HG03469 (cell line): ENCODE data around the gene CAPZA1.

Source experiments
- ATAC-seq: cut with Tn5 transposase; IDR thresholded peaks from one replicate; pipeline ENCODE4 v1.9.1; 2021; ENCODE audit warnings: mild to moderate bottlenecking, moderate library complexity, moderate number of reproducible peaks; ENCODE audit not compliant: unreplicated experiment

The CAPZA1 gene

DNA sequence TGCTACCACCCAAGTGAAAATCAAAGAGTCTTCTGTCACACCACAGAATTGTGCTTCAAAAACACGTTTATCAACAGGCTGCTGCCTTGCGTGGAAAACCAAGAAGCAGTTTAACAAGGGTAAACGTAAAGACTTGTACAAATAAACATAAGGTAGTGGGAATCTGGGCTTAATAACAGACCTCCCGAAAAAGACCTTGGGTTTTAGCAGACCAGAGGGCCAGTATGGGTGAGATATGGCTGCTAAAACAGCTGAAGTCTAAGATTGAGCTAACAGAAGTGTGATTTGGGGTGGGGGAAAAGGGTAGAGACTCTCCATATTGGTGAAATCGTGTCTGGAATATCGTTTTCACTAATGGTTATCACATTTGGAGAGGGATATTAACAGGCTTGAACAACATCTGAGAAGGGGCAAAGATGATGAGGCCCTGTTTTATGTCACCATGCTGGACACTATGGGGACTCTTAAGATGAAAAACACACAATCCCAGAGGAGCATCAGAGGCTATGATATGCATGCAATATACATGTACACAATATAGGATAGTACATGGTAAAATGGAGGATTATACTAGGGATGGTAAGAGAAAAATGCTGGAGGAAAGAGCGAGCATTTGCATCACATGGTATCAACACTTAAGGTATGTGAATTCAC is 56.2 kb downstream of the CAPZA1 start:
- no peak for ATAC-seq

DNA sequence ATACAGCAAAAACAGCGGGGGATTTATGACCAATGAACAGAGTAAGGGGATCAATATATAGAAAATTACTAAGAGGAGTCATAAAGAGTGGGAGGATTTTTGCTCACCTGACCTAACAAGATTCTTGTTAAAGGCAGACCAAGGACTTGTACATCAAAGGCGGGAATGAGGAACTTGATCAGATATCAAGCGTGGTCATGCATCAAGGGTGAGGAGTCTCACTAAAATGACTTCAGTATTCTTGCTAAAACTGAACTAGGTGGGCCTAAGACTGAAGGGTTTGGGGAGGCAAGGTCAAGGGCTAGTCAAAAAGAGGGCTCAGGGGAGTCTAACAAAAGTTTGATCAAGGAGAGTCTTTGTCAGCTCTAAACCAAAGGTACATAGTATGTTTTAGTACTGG is 56.9 kb downstream of the CAPZA1 start:
- no peak for ATAC-seq

DNA sequence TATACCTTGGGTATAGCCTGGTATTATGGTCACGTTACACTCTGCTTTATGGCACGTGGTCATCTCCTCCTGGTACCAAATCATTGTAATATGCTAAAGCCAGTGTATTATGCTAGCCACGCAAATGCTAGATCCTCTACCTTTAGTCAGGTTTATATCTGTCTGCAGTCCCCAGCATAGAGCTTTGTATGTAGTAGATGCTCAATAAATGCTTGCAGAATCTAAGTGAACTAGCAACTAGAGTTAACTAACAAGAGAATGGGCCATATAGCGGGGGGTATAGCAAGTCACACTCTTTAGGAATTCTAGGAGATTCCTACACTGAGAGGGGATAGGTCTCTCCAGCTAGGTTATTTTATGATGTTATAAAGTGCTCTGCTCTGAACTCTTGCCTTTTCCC is 57.9 kb downstream of the CAPZA1 start:
- ATAC-seq, result no peak

DNA sequence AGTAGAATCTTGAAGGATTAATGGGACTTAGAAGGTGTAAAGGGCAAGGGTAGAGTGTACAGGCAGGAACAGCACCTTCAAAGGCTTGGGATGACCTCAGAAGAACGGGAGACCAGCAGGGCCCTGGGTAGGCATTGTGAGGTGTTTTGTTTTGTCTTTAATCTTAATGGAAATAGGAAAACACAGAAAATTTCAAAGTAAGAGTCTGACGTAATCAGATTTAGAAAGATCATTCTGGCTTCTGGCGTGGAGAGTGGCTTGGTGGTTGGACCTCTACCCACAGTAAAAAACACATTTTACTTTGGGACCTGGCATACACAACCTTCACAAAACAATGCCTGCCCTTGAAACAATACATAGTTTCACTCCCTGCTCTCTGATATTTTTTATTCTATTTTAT is 59.0 kb downstream of the CAPZA1 start:
- ATAC-seq, result no peak

DNA sequence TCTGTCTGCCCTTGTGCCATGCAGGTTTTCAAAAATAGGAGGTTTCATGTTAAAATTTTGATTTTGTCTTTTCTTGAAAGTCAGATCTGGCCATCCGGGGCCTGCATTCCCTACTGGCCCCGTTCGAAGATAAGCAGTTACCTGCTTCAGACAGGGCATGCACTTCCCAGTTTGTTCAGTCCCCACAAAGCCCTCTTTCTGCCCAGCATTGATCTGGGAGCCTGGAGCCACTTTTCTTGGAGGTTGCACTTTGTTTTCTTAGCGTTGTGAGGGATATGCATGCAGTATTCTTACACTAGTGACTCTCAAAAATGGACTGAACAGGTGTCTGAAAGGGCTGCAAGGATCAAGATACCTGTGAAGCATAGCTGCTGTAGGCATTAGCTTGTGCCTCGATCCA is 66.3 kb downstream of the CAPZA1 start:
- no peak for ATAC-seq

DNA sequence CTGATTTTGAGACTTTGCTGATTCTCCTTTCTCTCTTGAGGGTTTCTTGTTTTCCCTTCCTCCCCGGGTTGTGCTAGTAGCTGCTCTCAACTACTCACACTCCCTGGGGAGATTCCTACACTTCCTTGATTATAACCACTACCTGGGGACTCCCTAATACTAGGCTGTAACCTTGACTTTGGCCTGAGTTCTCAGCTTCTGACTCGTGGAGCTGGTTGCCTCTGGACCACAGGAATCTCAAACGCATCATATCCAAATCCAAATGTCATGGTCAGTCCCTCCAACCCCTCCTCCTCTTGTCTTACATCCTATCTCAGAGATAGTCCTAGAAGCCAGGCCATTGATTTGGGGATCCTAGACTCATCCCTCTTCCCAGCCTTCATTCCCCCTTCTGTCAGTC is 66.8 kb downstream of the CAPZA1 start:
- ATAC-seq, result no peak

DNA sequence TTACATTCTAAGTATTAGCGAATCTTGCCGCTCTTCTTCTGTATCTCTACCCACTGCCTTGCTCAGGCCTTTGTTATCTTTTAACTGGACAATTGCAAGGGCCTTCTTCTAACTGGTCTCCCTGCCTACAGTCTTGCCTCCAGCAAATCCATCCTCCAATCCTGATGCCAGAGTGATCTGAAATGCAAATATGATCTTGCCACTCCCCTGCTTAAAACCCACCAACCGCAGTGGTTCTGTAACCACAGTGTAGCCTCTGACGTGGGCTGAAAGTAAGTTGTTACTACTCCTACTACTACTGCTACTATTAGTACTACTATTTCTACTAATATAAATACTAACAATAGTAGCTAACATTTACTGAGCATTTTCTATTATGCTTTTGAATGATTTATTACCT is 67.2 kb downstream of the CAPZA1 start:
- no peak for ATAC-seq

DNA sequence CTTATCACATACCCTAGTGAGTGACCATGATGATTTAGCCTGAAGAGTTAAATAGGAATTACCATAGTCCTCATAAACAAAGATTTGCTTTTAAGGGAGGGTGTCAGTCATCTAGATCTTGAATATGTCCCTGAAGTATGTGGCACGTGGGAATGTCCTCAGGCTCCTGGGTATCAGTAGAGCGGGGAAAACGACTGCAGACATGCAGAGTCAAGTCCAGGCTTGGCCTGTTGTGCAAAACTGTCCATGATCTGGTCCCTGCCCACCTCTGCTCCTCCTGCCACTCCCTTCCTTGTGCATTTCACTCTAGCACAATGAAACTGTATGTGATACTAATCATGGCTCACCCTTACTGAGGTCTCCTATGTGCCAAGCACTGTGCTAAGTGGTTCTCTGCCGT is 67.7 kb downstream of the CAPZA1 start:
- no peak for ATAC-seq

DNA sequence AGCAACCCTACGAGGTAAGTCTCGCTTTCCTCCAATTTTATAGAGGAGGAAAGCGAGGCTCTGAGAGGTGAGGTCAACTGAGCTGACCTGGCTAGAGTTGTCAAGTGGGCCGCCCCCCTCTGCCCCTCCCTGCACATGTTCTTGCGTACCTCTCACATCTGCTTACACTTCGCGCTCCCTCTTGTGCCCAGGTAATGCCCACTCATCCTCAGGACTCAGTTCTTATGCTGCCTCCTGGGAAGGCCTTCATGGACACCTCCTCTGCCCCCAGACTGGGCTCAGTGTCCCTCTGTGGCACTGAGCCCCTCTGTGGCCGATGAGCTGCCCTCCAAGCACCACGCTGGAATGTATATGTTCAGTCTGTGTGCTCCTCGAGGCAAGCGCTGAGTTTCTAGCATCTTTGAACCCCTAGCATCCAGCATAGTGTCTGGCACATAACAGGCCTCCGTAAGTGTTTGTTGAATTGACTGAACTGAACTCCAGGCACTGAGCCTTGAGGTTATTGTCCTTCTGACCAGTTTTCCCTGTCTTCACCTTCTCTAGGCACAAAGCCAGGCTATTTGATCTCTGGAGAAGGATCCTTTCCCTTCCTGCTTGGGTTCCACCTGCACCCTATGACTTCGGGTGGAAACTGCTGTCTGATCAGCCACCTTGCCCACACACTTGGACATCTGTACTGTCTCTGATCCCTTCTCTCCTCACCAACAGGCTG is 68.3 kb downstream of the CAPZA1 start:
- ATAC-seq, result no peak

DNA sequence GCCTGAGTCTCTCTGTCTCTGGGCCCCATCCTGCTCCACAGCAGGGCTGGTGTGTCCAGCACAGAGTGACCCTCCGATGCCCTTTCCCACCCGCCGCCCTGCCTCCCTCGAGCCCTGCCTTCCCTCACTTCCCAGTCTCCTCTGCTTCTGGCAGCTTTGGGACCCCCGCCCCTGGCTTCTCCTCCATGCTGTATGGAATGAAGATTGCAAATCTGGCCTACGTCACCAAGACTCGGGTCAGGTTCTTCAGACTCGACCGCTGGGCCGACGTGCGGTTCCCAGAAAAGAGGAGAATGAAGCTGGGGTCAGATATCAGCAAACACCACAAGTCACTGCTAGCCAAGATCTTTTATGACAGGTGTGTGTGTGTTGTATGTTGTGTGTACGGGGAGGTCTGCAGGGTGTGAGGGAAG is 69.2 kb downstream of the CAPZA1 start:
- no peak for ATAC-seq

DNA sequence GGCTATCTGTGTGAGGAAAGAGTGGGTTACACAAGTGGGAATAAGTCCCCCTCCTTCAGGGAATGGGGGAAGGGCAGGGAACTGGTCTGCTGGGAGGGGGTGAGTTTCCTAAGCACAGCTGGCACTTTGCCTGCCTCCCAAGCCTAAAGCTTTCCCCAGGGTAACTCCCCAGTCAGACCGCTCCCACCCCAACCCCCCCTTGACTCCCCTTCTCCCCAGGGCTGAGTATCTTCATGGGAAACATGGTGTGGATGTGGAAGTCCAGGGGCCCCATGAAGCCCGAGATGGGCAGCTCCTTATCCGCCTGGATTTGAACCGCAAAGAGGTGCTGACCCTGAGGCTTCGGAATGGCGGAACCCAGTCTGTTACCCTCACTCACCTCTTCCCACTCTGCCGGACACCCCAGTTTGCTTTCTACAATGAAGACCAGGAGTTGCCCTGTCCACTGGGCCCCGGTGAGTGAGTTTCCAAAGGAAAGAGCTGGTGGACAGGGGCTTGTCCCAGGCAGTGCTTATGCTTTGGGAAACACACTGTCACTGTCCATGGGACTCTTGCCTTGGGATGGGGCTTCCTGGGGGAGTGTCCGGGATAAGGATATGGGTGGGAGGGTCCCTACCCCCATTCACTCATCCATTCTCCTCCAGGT is 69.7 kb downstream of the CAPZA1 start:
- ATAC-seq, result no peak

DNA sequence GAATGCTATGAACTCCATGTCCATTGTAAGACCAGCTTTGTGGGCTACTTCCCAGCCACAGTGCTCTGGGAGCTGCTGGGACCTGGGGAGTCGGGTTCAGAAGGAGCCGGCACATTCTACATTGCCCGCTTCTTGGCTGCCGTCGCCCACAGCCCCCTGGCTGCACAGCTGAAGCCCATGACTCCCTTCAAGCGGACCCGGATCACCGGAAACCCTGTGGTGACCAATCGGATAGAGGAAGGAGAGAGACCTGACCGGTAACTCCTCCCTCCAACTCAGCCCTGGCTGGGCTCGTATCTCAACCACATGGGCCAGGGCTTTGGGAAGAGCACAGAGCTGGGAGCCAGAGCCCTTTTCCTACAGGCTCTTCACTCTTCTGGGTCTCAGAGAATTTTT is 70.2 kb downstream of the CAPZA1 start:
- no peak for ATAC-seq

DNA sequence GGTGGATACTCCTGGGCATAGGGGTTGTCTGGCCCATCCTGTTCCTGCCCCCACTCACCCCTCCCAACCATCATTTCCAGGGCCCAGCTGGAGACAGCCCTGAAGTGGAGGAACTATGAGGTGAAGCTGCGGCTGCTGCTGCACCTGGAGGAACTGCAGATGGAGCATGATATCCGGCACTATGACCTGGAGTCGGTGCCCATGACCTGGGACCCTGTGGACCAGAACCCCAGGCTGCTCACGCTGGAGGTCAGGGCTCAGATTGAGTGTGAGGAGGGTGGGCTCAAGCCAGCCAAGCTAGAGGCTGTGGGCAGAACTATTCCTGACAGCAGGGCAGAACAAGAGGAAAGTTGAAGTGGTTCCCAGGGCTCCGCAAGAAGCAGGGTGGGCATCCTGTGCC is 73.0 kb downstream of the CAPZA1 start:
- no peak for ATAC-seq

DNA sequence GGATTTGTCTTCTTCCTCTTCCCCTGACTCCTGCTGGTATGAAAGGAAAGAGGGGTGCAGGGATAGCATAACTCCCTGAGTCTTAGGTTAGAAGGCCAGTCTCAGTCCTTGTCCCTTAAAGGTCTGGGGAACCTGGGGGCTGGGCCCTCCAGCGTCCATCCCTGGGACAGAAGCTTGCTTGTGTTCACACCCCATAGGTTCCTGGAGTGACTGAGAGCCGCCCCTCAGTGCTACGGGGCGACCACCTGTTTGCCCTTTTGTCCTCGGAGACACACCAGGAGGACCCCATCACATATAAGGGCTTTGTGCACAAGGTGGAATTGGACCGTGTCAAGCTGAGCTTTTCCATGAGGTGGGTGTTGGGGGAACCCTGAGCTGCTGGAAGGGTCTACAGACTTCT is 74.2 kb downstream of the CAPZA1 start:
- ATAC-seq, result no peak

DNA sequence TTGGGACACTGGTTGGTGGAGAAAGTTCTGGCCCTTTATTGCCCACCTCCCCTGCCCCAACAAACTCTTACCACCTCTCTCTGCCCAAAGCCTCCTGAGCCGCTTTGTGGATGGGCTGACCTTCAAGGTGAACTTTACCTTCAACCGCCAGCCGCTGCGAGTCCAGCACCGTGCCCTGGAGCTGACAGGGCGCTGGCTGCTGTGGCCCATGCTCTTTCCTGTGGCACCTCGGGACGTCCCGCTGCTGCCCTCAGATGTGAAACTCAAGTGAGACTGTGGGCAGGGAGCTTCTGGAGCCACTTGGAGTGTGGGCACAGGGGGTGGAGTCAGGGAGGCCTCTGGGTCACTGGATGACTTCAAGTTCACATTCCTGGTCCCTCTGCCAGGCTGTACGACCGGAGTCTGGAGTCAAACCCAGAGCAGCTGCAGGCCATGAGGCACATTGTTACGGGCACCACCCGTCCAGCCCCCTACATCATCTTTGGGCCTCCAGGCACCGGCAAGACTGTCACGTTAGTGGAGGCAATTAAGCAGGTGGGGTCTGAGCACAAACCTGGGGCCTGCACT is 74.8 kb downstream of the CAPZA1 start:
- ATAC-seq, result no peak

DNA sequence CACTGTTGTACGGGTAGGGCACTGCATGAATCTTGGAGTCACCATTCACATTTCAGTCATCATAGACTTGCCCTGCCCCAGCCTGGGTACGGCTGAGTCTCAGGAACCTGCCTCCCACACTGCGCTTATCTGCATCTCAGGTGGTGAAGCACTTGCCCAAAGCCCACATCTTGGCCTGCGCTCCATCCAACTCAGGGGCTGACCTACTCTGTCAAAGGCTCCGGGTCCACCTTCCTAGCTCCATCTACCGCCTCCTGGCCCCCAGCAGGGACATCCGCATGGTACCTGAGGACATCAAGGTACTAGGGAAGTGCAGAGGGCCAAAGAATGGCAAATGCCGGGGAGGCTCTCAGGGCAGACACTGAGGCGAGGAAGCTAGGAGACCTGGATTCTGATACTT is 75.6 kb downstream of the CAPZA1 start:
- ATAC-seq, result no peak

DNA sequence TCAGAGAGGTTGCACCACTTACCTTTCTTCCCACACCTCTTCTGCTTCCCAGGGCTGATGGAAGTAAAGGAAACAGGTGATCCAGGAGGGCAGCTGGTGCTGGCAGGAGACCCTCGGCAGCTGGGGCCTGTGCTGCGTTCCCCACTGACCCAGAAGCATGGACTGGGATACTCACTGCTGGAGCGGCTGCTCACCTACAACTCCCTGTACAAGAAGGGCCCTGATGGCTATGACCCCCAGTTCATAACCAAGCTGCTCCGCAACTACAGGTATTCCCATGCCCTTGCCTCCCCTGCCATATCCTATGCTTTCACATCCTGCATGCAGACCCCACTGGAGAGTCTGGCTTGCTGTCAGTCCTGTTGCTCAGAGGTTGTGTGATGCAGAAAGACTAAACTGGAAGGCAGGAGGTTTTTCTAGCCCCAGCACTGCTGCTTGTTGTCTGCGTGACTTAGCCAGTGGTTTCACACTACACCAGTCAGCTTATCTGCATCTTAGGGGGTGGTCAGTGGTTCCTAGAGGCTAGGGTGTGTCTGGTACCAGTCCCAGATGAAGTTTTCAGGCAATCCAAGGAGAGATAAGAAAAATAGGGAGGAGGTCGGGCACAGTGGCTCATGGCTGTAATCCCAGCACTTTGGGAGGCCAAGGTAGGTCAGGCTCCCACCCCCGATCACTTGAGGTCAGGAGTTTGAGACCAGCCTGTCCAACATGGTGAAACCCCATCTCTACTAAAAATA is 77.1 kb downstream of the CAPZA1 start:
- ATAC-seq, result no peak

DNA sequence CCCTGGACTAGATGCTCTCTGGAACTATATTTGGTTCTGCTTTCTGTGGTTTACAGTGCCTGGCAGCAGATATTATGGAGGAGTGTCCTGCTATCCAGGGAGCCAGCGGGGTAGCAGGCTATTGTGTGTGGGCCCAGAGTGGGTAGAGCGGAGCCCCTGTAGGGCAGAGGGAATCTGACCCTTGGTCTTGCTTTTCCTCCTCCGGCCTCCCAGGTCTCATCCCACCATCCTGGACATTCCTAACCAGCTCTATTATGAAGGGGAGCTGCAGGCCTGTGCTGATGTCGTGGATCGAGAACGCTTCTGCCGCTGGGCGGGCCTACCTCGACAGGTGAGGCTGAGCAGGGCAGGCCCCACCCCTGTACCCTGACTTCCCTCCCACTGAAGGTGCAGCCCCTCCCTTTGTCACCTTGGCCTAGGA is 78.2 kb downstream of the CAPZA1 start:
- ATAC-seq, result no peak

DNA sequence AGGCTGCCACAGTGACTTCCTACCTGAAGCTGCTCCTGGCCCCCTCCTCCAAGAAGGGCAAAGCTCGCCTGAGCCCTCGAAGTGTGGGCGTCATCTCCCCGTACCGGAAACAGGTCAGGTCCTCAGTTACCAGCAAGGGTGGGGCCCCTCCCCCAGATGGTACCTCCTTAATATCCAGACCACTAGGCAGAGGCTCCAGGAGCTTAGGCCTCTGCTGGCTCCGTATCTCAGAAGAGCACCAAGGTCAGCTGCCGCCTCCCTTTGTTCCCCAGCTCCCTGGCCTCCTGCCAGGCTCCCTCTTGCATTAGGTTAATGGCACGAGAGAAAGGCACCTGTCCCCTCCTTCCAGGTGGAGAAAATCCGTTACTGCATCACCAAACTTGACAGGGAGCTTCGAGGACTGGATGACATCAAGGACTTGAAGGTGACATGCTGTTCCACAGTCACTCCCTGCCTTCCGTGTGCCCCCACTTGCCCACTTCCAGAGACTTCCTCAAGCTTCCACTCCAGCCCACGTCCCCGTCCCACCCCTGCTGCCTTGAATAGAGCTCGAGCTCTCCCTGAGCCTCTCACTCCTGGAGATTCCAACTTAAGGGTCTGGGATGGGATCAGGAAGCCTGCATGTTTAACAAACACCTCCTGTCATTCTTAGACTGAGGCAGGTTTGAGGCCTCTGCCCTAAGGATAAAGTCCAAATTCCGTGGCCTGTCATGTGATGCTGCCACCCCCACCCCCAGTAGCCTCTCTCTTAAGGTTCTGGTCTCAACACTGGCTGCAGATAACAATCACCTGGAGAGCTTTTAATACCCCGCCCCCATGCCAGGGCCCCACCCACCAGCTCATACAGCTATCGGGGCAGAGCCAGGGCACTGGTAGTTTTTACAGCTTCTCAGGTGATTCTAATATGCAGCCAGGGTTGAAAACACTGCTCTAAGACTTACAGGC is 79.0 kb downstream of the CAPZA1 start:
- ATAC-seq, result no peak

DNA sequence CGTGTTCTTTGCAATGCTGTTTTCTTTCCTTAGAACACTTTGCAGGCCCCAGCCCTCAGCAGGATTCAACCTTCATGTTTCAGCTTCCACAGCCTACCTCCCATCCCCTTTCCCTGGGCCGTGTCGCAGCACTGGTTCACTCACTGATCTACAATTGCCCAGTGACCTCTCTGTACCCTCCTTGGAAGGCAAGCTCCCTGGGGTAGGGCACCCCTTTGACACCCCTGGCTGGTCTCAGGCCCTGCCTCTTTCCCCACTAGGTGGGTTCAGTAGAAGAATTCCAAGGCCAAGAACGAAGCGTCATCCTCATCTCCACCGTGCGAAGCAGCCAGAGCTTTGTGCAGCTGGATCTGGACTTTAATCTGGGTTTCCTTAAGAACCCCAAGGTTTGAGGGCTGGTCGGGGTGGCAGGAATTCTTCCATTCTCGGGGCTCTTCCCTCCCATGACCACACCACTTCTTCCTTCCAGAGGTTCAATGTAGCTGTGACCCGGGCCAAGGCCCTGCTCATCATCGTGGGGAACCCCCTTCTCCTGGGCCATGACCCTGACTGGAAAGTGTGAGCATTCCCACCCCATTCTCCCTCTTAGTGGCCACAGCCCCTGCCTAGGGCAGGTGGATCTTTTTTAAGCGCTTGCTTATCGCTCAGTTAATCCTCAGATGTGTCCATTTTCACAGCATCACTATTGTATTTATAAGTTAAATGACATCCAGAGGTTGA is 80.0 kb downstream of the CAPZA1 start:
- ATAC-seq, result no peak
